ENCODE results near the gene CCL26.

GRCh38 chr7:75815418-75816064 lies 43.5 kb upstream of the CCL26 start:
- TF ChIP-seq CTCF (conservative IDR thresholded peaks at IDR 0.05; ENCODE audit: low read depth in 2 of 2) (no peak), EZH2 (IDR thresholded peaks at IDR 0.05; ENCODE audit: low read depth, unreplicated experiment) (no peak), REST (IDR thresholded peaks at IDR 0.05; ENCODE audit: unreplicated experiment) (no peak), POLR2AphosphoS5 (IDR thresholded peaks at IDR 0.05; ENCODE audit: low read depth) (no peak), ZNF114 (CRISPR knock-in tag; IDR thresholded peaks at IDR 0.05) (no peak), CREB1 (CRISPR knock-in tag; IDR thresholded peaks at IDR 0.05; ENCODE audit: low read depth) (no peak), STAT1 (IDR thresholded peaks at IDR 0.05; ENCODE audit: unreplicated experiment) (no peak)

Data from GM23338 (cell line).